Suppressor macrophage treated with lipopolysaccharide for 4 hours (primary cell): ENCODE results near the gene CCDC18.

Source experiments
- DNase-seq: peaks from one replicate; pipeline ENCODE4 v3.0.0-alpha.2; 2020

The CCDC18 gene

GRCh38 chr1:93317207-93317606 lies 136.7 kb downstream of the CCDC18 start:
- DNase-seq: peak; percentile 80

GRCh38 chr1:93317943-93318342 lies 137.4 kb downstream of the CCDC18 start:
- DNase-seq: no peak

GRCh38 chr1:93321720-93322119 lies 141.2 kb downstream of the CCDC18 start:
- DNase-seq: no peak

- DNase-seq: no peak
These were observed 141.8 kb downstream of the CCDC18 start for GRCh38 chr1:93322349-93322748.

- DNase-seq: no peak
These were observed 142.8 kb downstream of the CCDC18 start for GRCh38 chr1:93323185-93323820.

- no peak for DNase-seq
These were observed 144.3 kb downstream of the CCDC18 start for GRCh38 chr1:93324486-93325464.
